Mesodermal cell (in vitro differentiated cells): Measurements from ENCODE around the gene NPFFR1.

Source experiments
- H3K27ac ChIP-seq: 2 replicates; pipeline ENCODE4 v1.7.0; 2013; ENCODE audit warnings: mild to moderate bottlenecking, low read depth, low read length, moderate library complexity; ENCODE audit not compliant: severe bottlenecking
- H3K36me3 ChIP-seq: 2 replicates; pipeline ENCODE4 v1.7.1; 2013; ENCODE audit warnings: mild to moderate bottlenecking, low read length, moderate library complexity; ENCODE audit not compliant: control insufficient read depth, insufficient read depth
- H3K4me1 ChIP-seq: one replicate; pipeline ENCODE4 v1.7.1; 2013; ENCODE audit warnings: mild to moderate bottlenecking, low read length; ENCODE audit not compliant: insufficient read depth, control insufficient read depth, poor library complexity, severe bottlenecking
- H3K4me3 ChIP-seq: 2 replicates; pipeline ENCODE4 v1.7.0; 2013; ENCODE audit warnings: low read length, control low read depth, mild to moderate bottlenecking; ENCODE audit not compliant: insufficient read depth, poor library complexity, severe bottlenecking; ENCODE audit errors: extremely low read depth
- H3K9me3 ChIP-seq: 2 replicates; pipeline ENCODE4 v1.7.1; 2013; ENCODE audit warnings: mild to moderate bottlenecking, low read length, moderate library complexity; ENCODE audit not compliant: control insufficient read depth
- WGBS, 2 experiments: methylation state at CpG; one replicate each; pipeline ENCODE4 v1.1.5; 2013; ENCODE audit warnings: missing lambda C conversion rate in 2 of 2; ENCODE audit not compliant: insufficient coverage in 2 of 2; 5-methylcytosine and 5-hydroxymethylcytosine counted together

Gene NPFFR1

DNA sequence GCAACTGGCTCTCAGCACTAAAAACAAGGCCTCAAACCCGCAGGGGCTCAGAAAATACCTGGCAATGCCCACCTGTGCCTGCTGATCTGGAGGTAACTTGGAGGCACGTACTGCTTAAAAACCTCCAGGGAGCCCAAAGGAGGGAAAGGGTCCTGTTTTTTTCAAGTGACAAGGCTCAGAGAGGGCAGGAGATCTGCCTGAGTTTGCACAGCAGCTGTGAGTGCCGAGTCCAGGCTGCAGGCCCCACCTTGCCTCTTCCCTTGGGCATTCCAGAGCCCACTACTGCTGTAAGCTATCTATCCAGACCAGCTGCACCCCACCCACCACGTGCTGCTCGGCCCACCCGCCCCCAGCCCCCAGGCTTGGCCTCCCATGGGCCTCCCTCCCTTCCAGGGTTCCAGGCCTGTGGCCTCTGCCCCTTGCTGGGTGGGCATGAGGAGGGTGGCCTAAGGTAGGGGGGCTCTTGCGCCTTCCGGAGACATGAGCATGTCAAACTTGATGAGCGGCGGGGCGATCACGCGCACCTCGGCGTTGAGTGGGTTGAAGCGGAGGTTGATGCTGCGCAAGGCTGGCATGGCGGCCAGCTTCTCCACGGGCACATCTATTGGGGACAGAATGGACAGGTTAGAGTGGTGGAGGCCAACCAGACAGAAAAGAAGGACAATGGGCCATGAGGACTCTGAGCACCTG is 17.2 kb upstream of the NPFFR1 start:
- H3K4me1 ChIP-seq = no peaks in the 10 kb centered on the region
- H3K9me3 ChIP-seq = no peaks in the 10 kb centered on the region
- H3K36me3 ChIP-seq = no peaks in the 10 kb centered on the region
- H3K27ac ChIP-seq = no peak overlapping the region
- H3K4me3 ChIP-seq = no peak overlapping the region
- WGBS, 2 experiments = 95 to 99% methylated on average over 6 to 12 of the region's 19 CpGs

- Histone ChIP-seq H3K4me1 (no peaks in the 10 kb centered on the region), H3K4me3 (no peak overlapping the region), H3K27ac (no peak overlapping the region), H3K36me3 (no peaks in the 10 kb centered on the region), H3K9me3 (no peaks in the 10 kb centered on the region)
- WGBS, 2 experiments = 87 to 95% methylated on average over 4 to 5 of the region's 6 CpGs
These were observed 16.7 kb upstream of the NPFFR1 start for GRCh38 chr10:70300461-70300860.

GRCh38 chr10:70299876-70300275 is 16.1 kb upstream of the NPFFR1 start:
- H3K4me1 ChIP-seq = no peaks in the 10 kb centered on the region
- H3K27ac ChIP-seq = no peak overlapping the region
- H3K9me3 ChIP-seq = no peaks in the 10 kb centered on the region
- 89 to 91% methylated on average over 7 of the region's 7 CpGs for WGBS, 2 experiments
- H3K36me3 ChIP-seq = no peaks in the 10 kb centered on the region
- no peak overlapping the region for H3K4me3 ChIP-seq

- no peaks in the 10 kb centered on the region for H3K9me3 ChIP-seq
- 75 to 81% methylated on average over 2 to 4 of the region's 5 CpGs for WGBS, 2 experiments
- no peaks in the 10 kb centered on the region for H3K36me3 ChIP-seq
- H3K27ac ChIP-seq = no peak overlapping the region
- H3K4me1 ChIP-seq = no peaks in the 10 kb centered on the region
- H3K4me3 ChIP-seq = no peak overlapping the region
These were observed 14.6 kb upstream of the NPFFR1 start for GRCh38 chr10:70298393-70298792.

- Histone ChIP-seq H3K27ac (no peak overlapping the region), H3K9me3 (no peaks in the 10 kb centered on the region), H3K4me1 (no peaks in the 10 kb centered on the region), H3K36me3 (no peaks in the 10 kb centered on the region), H3K4me3 (no peak overlapping the region)
- 71 to 75% methylated on average over 4 to 5 of the region's 5 CpGs for WGBS, 2 experiments
These were observed 13.4 kb upstream of the NPFFR1 start for GRCh38 chr10:70297224-70297623.

GRCh38 chr10:70296406-70296899 is 12.6 kb upstream of the NPFFR1 start:
- 81 to 86% methylated on average over 9 to 10 of the region's 12 CpGs for WGBS, 2 experiments
- H3K9me3 ChIP-seq = no peaks in the 10 kb centered on the region
- H3K4me1 ChIP-seq = no peaks in the 10 kb centered on the region
- H3K4me3 ChIP-seq = no peak overlapping the region
- no peaks in the 10 kb centered on the region for H3K36me3 ChIP-seq
- H3K27ac ChIP-seq = no peak overlapping the region

- no peaks in the 10 kb centered on the region for H3K9me3 ChIP-seq
- no peaks in the 10 kb centered on the region for H3K36me3 ChIP-seq
- 98 to 100% methylated on average over 5 to 7 of the region's 7 CpGs for WGBS, 2 experiments
- H3K4me1 ChIP-seq = no peaks in the 10 kb centered on the region
- H3K4me3 ChIP-seq = no peak overlapping the region
- no peak overlapping the region for H3K27ac ChIP-seq
These were observed 12.1 kb upstream of the NPFFR1 start for GRCh38 chr10:70295926-70296325.

- Histone ChIP-seq H3K36me3 (no peaks in the 10 kb centered on the region), H3K27ac (no peak overlapping the region), H3K4me3 (no peak overlapping the region), H3K4me1 (no peaks in the 10 kb centered on the region), H3K9me3 (no peaks in the 10 kb centered on the region)
- WGBS, 2 experiments = 93 to 94% methylated on average over 3 of the region's 3 CpGs
These were observed 11.5 kb upstream of the NPFFR1 start for GRCh38 chr10:70295321-70295720.

DNA sequence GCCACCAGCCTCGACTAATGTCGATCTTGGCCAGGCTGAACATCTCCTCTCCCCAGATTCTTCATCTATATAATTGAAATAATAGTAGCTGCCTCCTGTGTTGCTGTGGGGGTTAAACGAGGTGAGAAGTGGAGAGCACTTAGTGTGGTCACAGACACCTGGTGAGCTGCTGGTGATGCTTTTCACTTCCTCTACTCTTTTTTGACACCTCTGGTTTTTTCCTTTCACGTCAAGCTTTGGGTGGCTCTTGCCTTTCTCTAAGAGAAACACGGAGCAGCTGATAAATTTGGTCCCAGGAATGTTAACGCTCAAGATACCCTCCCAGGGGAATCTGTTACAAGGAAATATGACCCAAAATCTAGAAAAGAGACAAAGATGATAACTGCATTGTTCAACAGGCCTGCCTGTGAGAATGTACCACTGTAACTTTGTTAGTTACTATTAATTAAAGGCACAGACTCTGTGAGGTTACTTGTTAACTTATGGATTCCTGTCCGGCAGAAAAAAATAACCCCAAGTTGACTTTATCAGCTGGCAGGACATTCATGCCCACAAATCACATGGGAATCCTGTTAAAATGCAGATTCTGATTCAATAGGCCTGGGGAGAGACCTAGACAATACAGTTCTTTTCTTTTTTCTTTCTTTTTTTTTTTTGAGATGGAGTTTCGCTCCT is 9.5 kb upstream of the NPFFR1 start:
- Histone ChIP-seq H3K27ac (no peak overlapping the region), H3K9me3 (no peaks in the 10 kb centered on the region)
- 76 to 78% methylated on average over 4 of the region's 8 CpGs for WGBS, 2 experiments

GRCh38 chr10:70292004-70292403 is 8.2 kb upstream of the NPFFR1 start:
- Histone ChIP-seq H3K4me3 (no peak overlapping the region), H3K36me3 (no peaks in the 10 kb centered on the region), H3K27ac (no peak overlapping the region), H3K9me3 (no peaks in the 10 kb centered on the region), H3K4me1 (no peaks in the 10 kb centered on the region)
- 89 to 96% methylated on average over 4 of the region's 5 CpGs for WGBS, 2 experiments

More for the DNA sequence above, 9.5 kb upstream of the NPFFR1 start:
- Histone ChIP-seq H3K4me1 (no peaks in the 10 kb centered on the region), H3K36me3 (no peaks in the 10 kb centered on the region), H3K4me3 (no peak overlapping the region)

DNA sequence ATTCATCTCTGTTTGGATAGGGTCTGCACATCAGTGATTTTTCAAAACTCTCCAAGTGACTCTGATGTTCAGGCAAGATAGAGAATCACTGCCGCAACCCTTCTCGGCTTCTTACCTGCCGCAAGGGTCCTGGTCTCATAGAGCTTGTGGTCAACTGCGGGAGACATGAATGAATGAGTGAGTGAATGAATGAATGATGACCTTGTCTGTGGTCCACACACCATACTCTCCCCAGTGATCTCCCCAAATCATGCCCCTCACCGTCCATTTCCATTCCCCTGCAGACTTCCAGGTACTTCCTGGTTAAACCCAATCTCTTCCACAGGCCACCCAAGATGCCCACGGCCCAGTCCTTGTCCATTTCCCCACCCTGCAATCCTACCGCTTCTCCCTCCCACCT is 5.9 kb upstream of the NPFFR1 start:
- Histone ChIP-seq H3K27ac (no peak overlapping the region), H3K36me3 (no peaks in the 10 kb centered on the region), H3K4me3 (no peak overlapping the region), H3K4me1 (no peaks in the 10 kb centered on the region), H3K9me3 (no peaks in the 10 kb centered on the region)
- 94 to 96% methylated on average over 2 to 5 of the region's 7 CpGs for WGBS, 2 experiments
